Glomerular visceral epithelial cell (primary cell): ENCODE results near the gene ARHGEF4.

Experiments used
- DNase-seq: peaks from one replicate; pipeline ENCODE4 v3.0.0-alpha.2; 2016; ENCODE audit errors: extremely low spot score

ARHGEF4 gene

DNA sequence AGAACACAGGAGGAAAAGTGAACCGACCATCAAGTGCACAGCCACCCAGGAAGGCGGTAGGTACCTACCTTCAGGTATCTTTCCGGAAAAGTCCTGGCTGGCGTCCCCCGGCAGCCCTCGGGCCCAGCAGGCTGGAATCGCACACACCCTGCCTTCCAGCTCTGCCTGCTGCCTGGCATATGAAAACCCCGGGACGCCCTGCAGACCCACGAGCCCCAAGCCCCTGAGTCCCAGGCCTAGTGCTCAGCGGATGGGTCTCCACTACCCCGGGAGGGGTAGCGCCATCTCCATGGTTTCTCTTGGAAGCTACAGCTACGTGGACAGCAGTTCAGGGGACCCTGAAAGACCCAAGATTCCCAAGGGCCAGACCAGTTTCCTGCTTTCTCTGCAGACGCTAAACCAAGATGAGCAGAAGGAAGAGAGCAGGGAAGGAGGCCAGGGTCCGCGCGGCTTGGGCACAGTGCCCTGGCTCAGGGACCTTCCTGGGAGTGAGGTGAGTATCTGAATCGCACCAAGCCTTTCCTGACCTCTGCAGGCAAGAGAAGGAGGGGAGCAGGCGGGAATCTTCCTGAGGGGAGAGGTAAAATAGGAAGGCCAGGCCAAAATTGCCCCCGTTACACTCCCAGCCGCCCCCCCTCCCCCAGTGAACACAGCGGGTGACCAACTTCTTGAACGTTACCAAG, 80.4 kb downstream of the ARHGEF4 start:
- no peak for DNase-seq

DNA sequence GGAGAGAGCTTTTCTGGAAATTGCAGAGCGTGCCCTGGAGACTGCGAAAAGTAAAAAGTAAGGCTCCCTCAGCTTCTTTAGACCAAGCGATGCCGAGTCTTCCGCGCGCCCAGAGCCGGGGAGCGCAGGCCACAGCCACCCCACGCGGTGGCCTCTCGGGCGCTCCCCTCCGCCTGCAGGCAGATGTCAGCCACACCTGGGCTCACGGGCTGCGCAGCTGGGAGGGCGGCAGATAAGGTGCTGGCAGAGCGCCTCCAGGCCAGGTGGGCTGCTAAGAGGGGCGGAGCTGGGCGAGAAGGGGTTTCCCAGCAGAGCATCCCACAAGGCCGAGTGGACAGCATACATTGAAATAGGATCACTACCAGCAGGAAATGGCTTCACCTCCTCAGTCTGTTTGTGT, 81.7 kb downstream of the ARHGEF4 start:
- DNase-seq = no peak

DNA sequence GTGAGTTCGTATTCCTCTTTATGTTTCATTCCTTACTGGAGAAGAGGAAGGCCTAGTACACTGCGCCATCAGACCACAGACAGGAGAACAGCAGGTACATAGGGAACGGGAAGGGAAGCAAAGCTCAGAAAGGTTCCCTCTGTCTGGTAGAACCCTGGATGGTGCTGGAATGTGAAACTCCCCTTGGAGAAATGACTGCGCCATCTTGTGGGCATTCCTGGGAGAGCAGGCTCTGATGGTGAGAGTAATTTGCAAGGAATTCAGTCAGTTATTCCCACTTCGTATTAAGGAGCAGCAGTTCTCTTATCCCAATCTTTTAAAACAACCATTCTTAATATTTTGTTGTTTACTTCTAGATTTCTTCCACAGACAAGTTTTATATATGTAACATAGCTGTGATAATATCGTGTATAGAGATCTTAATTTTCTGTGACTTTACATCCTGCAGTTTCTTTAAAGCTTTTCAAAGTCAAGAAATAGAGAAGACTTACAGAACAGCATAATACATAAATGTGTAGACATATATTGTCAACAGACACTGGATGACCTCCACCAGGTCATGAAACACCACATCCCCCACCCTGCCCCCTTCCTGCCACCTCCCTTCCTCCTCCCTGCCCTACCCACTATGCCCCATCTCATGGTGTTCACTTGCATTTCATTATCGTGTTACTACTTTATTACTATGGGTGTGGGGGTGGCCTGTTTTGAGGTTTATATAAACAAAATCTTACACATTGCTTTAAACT, 83.9 kb downstream of the ARHGEF4 start:
- peak; percentile 70 for DNase-seq

DNA sequence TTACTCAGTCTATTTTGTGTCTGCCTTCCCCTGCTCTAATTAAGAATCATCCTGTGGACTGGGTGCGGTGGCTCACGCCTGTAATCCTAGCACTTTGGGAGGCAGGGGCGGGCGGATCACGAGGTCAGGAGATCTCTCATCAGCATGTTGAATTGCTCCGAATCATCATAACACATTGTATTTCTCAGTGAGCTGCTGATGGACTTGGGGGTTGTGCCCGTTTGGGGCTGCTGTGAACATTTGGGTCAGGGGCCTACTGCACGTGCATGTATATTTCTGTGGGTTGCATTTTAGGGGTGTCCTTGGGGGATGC, 84.4 kb downstream of the ARHGEF4 start:
- no peak for DNase-seq

DNA sequence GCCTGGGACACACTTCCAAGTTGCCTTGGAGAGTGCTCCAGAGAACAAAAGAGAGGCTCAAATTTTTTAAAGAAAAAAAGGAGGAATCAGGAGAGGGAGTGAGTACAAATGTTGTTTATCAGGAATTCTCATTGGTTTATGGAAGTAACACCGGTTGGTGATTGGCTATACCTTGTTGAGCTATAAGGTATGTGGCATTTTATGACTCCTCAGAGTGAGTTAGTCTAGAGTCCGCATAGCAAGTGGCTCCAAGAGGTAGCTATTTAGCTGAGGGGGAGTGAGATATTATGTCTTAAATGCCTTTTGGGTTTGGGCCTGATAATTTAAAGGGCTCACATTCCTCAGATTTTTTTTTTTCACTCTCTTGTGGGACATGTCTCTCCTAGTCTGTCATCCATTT, 85.7 kb downstream of the ARHGEF4 start:
- DNase-seq = no peak

DNA sequence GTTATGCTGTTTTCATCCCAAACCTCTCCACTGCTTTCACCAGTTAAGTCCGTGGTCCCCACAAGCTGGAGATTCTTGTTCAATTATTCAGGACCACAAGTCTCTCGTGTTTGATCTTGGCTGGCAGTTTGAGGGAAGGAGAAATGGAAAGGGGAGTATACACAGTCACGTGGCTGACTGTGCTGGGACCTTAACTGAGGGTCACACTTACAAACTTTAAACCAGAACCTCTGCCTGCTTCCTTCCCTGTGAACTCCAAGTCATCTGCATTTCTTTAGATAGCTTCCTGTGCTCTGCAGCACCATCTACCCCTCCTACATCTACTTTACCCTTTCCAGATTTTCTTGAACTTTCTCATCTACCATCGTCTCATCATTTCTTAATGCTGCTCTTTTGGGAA, 91.7 kb downstream of the ARHGEF4 start:
- DNase-seq = no peak

DNA sequence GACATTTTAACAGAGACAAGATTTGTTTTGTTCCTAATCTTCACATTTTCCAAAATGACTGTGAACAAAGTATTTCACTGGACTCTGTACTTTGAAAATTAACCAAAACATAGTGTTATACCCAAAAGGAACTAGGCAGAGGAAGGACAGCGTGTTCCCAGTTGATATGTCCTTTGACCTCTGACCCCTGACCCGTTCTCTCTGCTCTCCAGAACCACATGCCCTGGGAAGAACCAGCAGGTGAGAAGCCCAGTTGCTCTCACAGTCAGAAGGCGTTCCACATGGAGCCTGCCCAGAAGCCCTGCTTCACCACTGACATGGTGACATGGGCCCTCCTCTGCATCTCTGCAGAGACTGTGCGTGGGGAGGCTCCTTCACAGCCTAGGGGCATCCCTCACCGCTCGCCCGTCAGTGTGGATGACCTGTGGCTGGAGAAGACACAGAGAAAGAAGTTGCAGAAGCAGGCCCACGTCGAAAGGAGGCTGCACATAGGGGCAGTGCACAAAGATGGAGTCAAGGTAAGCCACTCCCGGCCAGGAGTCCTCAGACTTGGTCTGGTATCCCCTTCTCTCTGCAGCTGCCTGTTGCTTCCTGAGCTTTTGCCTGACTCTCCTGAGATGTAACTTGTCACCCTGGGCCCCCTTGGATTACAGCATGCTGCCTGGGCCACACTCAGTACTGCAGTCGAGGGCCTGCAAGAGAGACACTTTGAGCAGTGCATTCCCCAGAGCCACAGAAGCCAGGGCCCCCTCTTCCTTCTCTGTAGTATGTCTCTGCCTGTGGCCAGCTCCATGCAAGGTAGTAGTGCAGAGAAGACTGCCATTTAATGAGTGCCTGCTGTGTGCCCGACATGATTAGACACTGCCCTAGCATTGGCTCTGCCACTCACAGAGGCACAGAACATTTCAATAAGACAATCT, 94.3 kb downstream of the ARHGEF4 start:
- DNase-seq = no peak

DNA sequence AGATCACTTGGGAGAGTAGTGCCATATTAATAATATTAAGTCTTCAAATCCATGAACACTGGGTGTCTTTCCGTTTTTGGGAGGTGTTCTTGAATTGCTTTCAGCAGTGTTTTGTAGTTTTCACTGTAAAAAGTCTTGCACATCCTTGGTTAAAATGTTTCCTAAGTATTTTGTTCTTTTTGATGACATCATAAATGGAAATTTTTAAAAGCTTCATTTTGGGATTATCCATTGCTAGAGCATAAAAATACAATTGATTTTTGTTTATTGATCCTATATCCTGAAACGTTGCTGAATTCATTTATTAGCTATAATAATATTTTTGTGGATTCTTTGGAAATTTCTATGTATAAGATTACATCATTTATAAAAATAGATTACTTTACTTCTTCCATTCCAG, 96.8 kb downstream of the ARHGEF4 start:
- no peak for DNase-seq

DNA sequence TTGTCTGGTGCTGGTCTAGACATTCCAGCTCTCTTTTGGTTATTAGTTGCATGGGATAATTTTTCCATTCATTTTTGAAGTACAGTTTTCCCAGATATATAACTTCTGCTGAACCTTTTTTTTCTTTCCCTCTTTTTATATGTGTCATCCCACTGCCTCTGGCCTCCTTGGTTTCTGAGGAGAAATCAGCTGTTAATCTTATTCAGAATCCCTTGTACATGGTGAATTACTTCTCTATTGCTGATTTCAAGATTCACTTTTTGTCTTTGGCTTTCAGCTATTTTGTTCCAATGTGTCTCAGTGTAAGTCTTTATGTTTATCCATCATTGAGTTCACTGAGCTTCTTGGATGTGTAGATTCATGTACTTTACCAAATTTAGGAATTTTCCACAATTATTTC, 99.7 kb downstream of the ARHGEF4 start:
- no peak for DNase-seq

DNA sequence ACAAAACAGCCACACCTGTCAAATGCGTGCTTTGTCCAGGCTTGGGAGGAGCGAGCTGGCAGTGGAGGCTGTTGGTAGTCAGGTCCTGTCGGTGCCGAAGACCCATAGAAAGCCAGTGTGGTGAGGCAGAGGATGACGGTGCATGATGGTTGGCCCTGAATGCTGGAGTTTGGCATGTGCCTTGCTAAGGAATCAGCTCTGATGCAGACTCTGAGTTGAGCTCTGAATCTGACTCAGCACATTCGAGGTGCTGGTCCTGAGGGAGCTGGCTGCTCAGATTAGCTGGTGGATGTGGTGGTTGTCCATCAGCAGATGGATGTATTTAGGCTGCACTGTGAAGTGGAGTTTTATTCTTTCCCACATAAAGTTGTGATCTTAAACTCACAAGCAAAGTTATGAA, 111.3 kb downstream of the ARHGEF4 start:
- no peak for DNase-seq

DNA sequence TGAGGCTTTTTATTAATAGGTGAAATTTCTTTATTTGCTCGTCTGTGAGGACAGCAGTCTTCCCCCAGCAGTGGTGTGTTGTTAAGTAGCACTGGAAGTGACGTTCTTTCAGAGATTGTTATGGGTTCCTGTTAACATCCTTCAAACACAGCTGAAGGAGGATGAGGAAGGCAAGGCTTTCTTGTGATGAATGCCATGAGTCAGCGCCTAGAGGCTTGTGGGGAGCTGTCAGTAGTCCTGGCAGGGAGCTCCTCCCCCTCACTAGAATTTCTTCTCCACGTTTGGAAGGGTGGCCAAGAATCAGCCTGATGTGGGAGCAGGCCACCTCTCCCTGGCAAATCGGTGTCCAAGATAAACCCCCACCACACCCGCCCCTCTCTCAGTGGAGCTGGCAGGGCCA, 113.2 kb downstream of the ARHGEF4 start:
- DNase-seq = no peak

DNA sequence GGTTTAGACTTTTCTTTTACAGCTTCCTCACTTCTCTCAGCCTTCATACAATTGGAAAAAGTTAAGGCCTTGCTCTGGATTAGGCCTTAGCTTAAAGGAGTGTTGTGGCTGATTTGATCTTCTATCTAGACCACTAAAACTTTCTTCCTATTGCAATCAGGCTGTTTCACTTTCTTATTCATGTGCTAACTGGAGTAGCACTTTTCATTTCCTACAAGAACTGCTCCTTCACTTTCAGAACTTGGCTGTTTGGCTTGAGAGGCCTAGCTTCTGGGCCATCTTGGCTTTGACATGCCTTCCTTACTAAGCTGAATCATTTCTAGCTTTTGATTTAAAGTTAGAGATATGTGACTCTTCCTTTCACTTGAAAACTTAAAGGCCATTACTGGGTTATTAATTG, 114.3 kb downstream of the ARHGEF4 start:
- DNase-seq = no peak

DNA sequence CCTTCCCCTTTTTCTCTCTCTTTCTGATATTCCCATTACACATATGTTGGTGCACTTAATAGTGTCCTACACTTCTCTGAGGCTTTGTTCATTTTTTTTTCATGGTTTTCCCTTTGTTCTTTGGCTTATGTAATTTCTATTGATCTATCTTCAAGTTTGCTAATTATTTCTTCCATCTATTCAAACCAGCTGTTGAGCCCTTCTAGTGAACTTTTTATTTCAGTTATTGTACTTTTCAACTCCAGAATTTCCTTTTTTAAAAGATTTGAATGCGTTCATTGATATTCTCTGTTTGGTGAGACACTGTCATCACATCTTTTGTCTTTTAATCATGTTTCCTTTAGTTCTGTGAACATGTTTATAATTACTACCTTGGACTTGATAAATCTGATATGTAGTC, 118.2 kb downstream of the ARHGEF4 start:
- DNase-seq = no peak

DNA sequence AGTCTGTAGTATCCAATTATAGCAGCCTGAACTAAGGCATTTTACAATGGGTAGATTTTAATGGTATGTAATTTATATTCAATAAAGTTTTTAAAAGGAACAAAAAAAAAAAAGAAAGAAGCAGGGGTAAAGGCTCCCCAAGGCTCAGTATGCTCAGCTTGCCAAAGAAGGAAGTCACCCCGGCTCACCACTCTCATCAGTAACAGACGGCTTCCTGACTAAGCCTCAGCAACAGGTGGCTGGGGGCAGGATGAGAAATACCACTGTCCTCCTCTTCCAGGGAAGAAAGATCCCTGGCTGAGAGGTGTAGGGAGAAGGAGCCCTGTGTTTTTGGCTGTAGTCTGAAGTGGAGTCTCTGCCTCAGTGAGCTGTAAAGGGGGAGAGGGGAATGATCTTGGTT, 121.2 kb downstream of the ARHGEF4 start:
- no peak for DNase-seq

DNA sequence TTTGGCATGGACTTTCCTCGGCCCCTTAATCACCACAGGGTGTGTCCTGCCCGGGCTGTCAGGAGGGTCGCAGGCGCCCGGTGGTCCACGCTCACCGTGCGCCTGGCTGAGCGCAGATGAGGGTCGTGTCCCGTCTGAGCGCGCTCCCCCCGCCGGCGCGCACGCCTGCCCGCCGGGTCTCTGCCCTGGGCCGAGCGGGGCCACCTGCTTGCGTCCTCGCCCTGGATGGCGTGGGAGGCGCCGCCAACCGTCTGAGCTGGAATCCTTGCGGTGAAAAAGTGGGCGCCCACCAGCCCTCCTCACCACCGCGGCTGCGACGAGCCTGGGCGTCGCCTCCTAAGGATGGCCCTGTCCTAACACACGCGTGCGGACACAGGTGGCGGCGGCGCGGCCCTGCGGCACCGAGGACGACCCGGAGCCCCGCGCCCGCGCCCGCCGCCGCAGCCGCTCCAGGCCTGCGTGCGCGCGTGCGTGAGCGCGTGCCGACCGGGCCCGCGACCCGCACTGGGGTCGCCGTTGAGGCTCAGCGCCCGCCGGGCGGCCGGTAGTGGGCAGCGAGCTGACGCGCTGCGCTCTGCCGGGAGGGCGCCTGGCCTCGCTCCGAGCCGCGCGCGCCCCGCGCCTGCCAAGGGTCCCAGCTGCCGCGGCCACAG, 126.6 kb downstream of the ARHGEF4 start:
- no peak for DNase-seq

DNA sequence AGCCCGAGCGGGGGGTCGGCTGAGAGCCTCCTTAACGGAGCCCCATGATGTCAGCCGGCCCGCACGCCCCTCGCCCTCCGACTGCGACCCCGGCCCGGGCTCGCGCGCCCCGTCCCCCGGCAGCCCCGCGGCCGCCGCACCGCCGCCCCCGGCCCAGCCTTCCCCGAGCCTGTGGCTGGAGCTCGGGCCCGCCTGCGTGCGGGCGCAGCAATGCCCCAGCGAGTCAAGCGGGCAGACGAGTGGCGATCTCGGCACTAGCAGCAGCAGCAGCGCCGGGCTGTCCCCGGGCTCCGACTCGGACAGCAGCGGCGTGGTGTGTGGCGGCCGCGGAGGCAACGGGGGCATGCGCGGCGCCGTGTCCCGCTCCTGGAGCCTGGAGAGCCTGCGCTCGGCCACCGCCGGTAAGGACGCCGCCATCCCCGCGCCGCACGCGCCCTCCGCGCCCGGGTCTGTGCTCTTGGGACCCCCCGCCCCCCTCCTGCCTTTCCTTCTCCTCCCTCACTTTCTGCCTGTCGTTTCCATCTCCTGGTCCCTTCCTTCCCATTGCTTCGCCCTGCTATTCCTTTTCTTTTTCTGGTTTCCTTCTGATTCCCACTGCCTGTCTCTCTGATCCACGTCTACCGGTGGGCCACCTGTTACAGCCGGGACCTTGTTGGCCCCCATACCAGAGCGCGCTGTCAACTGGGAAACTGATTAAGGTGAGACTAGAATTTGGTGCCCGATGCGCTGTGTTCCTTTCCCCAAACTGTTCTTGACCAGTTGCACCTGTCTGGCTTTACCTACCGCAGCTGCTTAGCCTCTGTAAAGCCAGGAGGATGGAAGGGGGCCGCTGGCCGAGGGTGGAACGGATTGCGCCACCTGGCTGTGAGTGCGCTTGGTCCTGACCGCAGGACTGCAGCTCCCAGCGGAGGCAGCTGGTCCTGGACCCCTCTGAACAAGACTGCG, 127.4 kb downstream of the ARHGEF4 start:
- DNase-seq = no peak

DNA sequence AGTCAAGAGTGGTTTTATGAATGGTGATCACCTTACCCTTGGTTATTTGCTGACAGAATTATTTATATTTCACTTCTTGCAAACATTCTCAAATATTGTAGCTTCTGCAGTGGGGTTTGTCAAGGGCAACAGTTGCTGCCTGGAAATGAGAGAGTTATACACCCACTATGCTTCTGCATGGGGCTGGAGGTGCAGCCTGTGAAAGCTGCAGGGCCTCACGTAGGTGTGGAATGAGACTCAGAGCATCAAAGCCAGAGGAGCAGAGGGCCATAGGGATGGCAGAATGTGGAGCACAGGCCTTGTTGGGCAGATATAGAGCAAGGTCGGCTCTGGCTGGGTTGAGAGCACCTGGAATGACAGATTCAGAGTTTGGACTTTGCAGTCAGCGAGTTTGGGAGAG, 128.2 kb downstream of the ARHGEF4 start:
- DNase-seq = no peak

DNA sequence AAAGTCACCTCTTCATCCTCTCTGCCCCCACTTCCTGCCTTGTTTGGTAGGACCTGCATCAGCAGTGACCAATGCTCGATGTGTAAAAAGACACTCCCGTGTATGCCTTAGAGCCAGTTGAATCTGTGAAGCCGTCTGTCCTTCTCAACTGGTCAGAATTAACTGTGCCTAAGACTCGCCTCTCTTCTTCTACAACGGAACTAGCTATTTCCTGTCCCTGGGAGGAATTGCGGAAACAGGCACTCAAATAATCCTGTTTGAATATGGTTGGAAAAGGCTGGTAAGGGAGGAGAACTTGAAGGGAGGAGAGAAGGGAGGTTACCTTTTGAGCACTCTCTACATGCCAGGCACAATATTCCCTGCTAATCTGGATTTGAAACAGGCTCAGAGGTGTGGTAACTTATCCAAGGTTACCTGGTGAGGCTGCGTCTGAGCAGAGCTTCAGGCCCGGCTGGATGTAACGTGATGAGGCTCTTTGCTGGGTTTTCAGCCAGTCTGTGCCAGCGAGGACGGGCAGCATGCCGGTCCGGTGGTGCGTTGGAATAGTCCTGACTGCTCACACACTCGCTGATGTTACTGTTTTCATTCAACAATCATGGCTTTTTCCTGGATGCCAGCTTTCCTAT, 129.5 kb downstream of the ARHGEF4 start:
- DNase-seq = no peak

DNA sequence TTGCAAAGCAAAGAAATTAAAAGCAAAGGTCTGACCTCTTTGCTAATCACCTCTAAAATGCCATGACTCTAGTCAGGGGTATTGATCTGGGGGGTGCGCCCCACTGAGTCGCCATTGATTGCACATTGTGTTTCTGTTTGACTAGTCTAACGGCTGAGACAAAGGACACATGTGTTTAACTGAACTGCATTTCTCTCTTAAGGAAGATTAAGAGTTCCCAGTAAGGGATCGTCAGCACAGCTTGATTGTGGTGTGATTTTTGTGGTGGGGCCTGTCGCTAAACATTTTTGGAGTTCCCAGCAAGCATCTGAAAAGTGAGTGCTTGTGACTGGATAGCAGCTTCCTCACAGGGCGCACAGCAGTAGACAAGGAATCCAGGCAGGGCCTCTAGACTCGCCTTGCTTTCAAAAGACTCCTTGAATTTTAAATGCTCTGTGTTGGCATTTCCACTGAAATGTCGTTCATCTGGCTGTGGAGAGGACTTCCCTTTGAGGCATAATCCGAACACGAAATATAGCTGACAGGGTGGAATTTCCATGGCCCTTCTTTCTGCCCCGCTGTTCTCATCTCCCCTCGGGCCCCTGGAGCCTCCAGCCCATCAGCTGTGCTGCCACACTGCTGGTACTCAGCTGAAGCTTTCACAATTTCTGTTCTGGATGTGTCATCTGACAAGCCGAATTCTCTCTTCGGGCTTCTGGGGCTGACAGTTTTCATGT, 130.2 kb downstream of the ARHGEF4 start:
- no peak for DNase-seq

DNA sequence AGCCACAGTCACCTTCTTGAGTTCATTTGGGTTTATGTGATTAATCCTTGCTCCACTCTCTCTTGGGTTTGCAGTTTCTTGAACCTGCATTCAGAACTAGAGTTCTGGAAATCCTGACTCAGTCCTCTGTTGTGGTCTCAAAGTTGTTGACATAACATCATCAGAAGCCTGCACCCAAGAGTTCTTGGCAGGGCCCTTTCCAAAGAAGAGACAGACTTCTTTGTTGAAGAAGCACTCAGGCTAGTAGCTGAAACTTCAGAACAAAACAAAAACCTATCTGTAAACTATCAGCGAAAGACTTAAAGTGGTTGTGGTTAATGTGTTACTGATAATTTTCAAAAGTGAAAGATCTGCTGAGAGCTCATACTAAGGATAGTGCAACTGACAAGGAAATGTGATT, 135.7 kb downstream of the ARHGEF4 start:
- DNase-seq = no peak
